NCI-H510A (cell line): ENCODE data around the gene RFT1.

Source experiments
- DNase-seq: peaks from one replicate; lab custom pipeline; 2025; lab: John Stamatoyannopoulos, UW

Gene RFT1

GRCh38 chr3:53126601-53127000, 3.6 kb downstream of the RFT1 start:
- DNase-seq = no peak

- no peak for DNase-seq
Measured at GRCh38 chr3:53123953-53124352, 6.3 kb downstream of the RFT1 start.

GRCh38 chr3:53123510-53123909, 6.7 kb downstream of the RFT1 start:
- no peak for DNase-seq

GRCh38 chr3:53122933-53123305, 7.3 kb downstream of the RFT1 start:
- DNase-seq = no peak

- DNase-seq = no peak
Measured at GRCh38 chr3:53122255-53122932, 7.8 kb downstream of the RFT1 start.

GRCh38 chr3:53120336-53120735, 9.9 kb downstream of the RFT1 start:
- no peak for DNase-seq

- DNase-seq = no peak
Measured at GRCh38 chr3:53116956-53117355, 13.3 kb downstream of the RFT1 start.

- DNase-seq = no peak
Measured at GRCh38 chr3:53114412-53115074, 15.7 kb downstream of the RFT1 start.

GRCh38 chr3:53114011-53114400, 16.2 kb downstream of the RFT1 start:
- DNase-seq = peak; percentile 7

GRCh38 chr3:53113293-53114010, 16.8 kb downstream of the RFT1 start:
- DNase-seq = no peak

GRCh38 chr3:53111822-53112221, 18.4 kb downstream of the RFT1 start:
- DNase-seq = no peak

- DNase-seq = peak; percentile 45
Measured at GRCh38 chr3:53109891-53110771, 20.1 kb downstream of the RFT1 start.

GRCh38 chr3:53109190-53109589, 21.0 kb downstream of the RFT1 start:
- no peak for DNase-seq

GRCh38 chr3:53104762-53105161, 25.5 kb downstream of the RFT1 start:
- no peak for DNase-seq

- DNase-seq = no peak
Measured at GRCh38 chr3:53103397-53104296, 26.6 kb downstream of the RFT1 start.

- no peak for DNase-seq
Measured at GRCh38 chr3:53102601-53103147, 27.6 kb downstream of the RFT1 start.

GRCh38 chr3:53101956-53102355, 28.3 kb downstream of the RFT1 start:
- DNase-seq = no peak

GRCh38 chr3:53100818-53101466, 29.3 kb downstream of the RFT1 start:
- DNase-seq = no peak

GRCh38 chr3:53097887-53098286, 32.3 kb downstream of the RFT1 start:
- DNase-seq = no peak

GRCh38 chr3:53092942-53093341, 37.3 kb downstream of the RFT1 start:
- DNase-seq = no peak
